Measurements from ENCODE around the gene GGPS1. TPM values are rescaled to one million over a fixed set of nuclear protein-coding genes. Genes with fewer than 3 reads are reported as not detected.
"Not testable (repeated sequence)": the region's sequence is repeated elsewhere in the genome, so short reads cannot be mapped to it uniquely, and the experiment has no call there.

Gene GGPS1
- total RNA-seq, 2 experiments from 2014 or later: 28.9 to 29.4 TPM

DNA sequence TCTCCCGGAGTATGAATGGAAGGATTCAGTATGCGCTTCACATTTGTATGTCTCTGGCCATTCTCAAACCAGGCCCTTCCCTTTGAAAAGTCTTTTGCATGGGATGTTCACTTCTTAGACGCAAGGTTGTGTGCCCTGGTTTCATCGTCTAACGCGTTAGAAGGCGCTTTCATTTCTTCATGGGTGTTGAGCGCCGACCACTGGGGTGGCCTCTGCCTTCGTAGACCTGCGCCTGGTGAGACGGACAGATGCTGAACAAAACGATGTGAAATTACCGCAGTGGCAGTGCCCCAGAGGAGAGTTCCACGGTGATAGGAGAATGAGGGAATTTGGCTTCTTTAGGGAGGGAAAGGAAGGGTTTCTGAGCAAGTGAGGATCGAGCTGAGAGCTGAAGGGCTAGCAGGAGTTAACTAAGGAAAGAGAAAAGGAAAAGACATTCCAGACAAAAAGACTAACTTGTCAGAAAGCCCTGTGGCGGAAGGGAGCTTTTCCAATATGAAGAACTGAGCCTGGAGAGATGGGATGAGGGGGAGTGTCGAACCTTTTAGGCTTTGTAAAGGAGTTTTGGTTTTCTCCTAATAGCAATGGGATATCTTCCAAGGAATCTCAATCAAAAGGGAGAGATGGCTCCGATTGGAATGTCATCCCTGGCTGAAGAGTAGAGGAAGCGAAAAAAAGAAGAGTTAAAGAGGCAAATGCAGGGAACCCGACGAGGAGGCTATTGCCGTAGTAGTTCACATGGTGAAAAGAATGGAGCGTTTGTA lies 951 bp downstream of the GGPS1 start:
- POLR2A ChIA-PET: interaction anchor here (0.7 to 1.8 kb wide), 3 partner anchors 15 to 176 kb away, joined by 3 to 5 read pairs (median 4); partner anchors contain the start of gene B3GALNT2
- CTCF ChIA-PET: interaction anchor here (0.9 to 1.1 kb wide), 5 partner anchors 28 to 175 kb away, joined by 3 to 4 read pairs (median 3); partner anchors contain the start of gene B3GALNT2

- ChIA-PET POLR2A (no interaction called here), CTCF (no interaction called here)
Measured at GRCh38 chr1:235330918-235331285, 2.5 kb downstream of the GGPS1 start.

DNA sequence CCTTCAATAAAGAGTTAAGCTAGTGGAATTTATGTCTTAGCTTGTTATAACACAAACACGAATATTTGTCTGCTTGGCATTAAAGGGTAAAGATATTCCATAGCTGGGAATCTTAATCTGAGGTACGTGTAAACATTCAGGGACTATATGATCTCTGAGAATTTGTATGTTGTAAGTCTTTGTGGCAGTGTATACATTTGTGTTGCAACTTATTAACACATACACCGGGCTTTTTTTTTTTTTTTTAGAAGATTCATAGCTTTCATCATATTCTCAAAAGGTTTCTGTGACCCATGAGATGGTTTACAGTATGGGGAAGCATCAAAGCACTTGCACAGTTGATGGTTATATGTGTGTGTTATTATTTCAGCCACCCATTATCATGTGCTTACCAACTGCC lies 3.0 kb downstream of the GGPS1 start:
- ChIA-PET CTCF (no interaction called here), POLR2A (no interaction called here)

GRCh38 chr1:235336903-235337302 lies 8.5 kb downstream of the GGPS1 start:
- ChIA-PET CTCF (interaction anchor here (0.6 kb wide), 1 partner anchor 79 kb away, joined by 3 read pairs; no protein-coding TSS in a partner anchor), POLR2A (no interaction called here)

DNA sequence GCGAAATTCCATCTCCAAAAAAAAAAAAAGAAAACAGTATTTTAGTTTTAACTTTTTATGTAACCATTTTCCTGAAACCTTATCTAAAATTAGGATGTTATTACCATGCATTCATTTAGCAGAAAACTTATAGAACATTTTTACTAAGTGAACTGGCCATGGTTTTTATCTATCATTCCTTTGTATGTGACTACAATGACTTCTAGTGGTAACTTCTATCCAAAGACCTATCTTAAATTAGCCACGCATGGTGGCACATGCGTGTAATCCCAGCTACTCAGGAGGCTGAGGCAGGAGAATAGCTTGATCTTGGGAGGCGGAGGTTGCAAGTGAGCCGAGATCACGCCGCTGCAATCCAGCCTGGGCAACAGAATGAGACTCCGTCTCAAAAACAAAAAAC lies 11.4 kb downstream of the GGPS1 start:
- ChIA-PET CTCF (interaction anchor here (0.6 kb wide), 1 partner anchor 143 kb away, joined by 3 read pairs; no protein-coding TSS in a partner anchor), POLR2A (no interaction called here)

DNA sequence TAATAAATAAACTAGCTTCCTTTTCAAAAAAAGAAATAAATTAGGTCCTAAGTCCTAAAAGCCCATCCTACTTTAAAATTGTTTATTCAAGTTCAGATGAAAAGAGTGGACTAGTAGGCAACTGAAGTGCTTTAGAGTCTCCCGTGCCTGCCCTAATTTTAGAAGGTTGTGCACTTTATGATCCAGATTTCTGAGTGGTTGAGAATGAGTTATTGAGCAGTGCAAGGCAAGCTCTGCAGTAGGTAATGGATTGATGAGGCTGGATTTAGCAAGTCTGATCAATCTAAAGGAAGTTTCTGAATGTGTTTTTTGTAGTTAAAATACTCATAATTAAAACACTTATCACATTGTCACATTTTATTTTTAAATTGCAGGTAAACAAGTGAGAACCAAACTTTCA lies 13.0 kb downstream of the GGPS1 start:
- ChIA-PET CTCF (no interaction called here), POLR2A (no interaction called here)

DNA sequence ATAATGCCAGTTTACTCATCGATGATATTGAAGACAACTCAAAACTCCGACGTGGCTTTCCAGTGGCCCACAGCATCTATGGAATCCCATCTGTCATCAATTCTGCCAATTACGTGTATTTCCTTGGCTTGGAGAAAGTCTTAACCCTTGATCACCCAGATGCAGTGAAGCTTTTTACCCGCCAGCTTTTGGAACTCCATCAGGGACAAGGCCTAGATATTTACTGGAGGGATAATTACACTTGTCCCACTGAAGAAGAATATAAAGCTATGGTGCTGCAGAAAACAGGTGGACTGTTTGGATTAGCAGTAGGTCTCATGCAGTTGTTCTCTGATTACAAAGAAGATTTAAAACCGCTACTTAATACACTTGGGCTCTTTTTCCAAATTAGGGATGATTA lies 13.7 kb downstream of the GGPS1 start:
- ChIA-PET POLR2A (no interaction called here), CTCF (no interaction called here)

- POLR2A ChIA-PET: no interaction called here
- CTCF ChIA-PET: no interaction called here
Measured at GRCh38 chr1:235342471-235342870, 14.1 kb downstream of the GGPS1 start.

- ChIA-PET CTCF (no interaction called here), POLR2A (no interaction called here)
Measured at GRCh38 chr1:235343726-235344125, 15.4 kb downstream of the GGPS1 start.

DNA sequence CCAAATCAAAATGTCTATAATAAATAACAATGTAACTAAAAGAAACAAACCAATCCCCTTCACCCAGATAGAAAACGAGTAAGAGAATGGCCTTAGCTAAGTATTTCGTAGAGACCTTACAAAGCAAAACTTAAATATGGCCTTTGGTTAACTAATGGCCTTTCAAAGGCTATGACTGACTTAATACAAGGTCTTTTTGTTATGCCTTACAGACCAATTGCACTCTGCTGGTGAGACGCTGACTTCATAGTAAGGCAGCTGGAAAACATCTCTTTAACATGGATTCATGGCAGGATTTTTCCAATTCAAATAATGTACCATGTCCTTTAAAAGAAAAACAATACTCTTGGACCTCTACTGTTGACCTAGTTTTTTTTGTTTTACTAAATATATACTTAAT lies 23.1 kb downstream of the GGPS1 start:
- ChIA-PET CTCF (no interaction called here), POLR2A (no interaction called here)

- ChIA-PET CTCF (no interaction called here), POLR2A (no interaction called here)
Measured at GRCh38 chr1:235351898-235352297, 23.5 kb downstream of the GGPS1 start.

GRCh38 chr1:235357485-235358373 lies 29.4 kb downstream of the GGPS1 start:
- ChIA-PET POLR2A (no interaction called here), CTCF (interaction anchor here (1.4 kb wide), 1 partner anchor 59 kb away, joined by 4 read pairs; no protein-coding TSS in a partner anchor)

DNA sequence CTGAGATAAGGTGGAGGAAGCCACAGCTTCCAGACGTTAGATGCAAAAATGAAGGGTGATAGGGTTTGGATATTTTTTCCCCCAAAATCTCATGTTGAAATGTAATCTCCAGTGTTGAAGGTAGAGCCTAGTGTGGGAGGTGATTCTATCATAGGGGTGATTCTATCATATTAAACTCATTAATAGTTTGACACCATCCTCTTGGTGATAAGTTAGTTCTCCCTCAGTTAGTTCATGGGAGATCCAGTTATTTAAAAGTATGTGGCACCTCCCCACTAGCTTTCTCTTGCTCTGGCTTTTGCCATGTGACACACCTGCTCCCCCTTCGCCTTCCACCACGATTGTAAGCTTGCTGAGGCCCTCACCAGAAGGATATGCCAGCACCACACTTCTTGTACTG lies 30.5 kb downstream of the GGPS1 start:
- CTCF ChIA-PET: interaction anchor here (1.4 kb wide), 1 partner anchor 58 kb away, joined by 4 read pairs; no protein-coding TSS in a partner anchor
- POLR2A ChIA-PET: no interaction called here

DNA sequence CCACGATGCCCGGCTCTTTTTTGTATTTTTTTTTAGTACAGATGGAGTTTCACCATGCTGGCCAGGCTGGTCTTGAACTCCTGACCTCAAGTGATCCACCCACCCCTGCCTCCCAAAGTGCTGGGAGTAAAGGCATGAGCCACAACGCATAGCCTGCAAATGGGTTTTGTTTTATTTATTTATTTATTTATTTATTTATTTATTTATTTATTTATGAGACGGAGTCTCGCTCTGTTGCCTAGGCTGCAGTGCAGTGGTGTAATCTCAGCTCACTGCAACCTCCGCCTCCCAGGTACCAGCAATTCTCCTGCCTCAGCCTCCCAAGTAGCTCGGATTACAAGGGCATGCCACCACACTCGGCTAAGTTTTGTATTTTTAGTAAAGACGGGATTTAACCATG lies 35.8 kb downstream of the GGPS1 start:
- POLR2A ChIA-PET: not testable (repeated sequence)
- CTCF ChIA-PET: interaction anchor here (0.6 kb wide), 1 partner anchor 866 kb away, joined by 4 read pairs; no protein-coding TSS in a partner anchor

DNA sequence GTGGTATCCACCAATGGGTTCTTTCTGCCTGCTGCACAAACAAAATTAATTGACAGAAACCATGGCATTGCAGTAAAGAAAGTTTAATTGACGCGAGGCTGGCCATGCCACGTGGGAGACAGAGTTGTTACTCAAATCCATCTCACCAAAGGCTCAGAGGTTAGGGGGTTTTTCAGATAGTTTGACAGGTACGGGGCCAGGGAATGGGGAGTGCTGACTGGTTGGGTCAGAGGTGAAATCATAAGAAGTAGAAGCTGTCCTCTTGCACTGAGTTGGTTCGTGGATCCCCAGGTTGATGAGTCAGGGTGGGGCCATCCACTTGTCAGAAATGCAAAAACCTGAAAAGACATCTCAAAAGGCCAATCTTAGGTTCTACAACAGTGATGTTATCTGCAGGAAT lies 37.9 kb downstream of the GGPS1 start:
- CTCF ChIA-PET: interaction anchor here (0.9 kb wide), 1 partner anchor 113 kb away, joined by 3 read pairs; no protein-coding TSS in a partner anchor
- POLR2A ChIA-PET: interaction anchor here (0.6 kb wide), 1 partner anchor 221 kb away, joined by 3 read pairs; no protein-coding TSS in a partner anchor

GRCh38 chr1:235367000-235367908 lies 38.9 kb downstream of the GGPS1 start, which contains the start of gene TBCE:
TBCE (plus strand) TSS chr1:235367427; CDS start chr1:235380050, 12,623 bp downstream.
- ChIA-PET POLR2A (interaction anchor here (0.6 to 1.0 kb wide), 2 partner anchors 39 to 222 kb away, joined by 3 read pairs; partner anchors contain the start of gene GGPS1), CTCF (interaction anchor here (1.0 kb wide), 1 partner anchor 42 kb away, joined by 3 read pairs; no protein-coding TSS in a partner anchor)

- ChIA-PET POLR2A (no interaction called here), CTCF (no interaction called here)
Measured at GRCh38 chr1:235368428-235368827, 40.1 kb downstream of the GGPS1 start.

DNA sequence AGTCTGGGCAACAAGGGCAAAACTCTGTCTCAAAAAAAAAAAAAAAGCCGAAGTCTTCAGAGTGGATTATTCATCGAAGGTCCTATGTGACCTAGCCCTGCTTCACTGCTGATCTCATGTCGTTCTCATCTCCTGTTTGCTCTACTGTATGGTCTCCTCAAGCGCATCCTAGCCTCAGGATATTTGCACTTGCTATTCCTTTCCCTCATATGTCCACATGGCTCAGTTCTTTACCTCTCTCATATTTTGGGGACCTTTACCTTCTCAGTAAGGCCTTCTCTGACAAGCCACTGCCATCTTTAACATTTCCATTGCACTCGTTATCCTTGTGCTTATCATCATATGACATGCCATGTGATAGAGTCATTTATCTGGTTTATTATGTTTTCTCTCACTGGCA lies 41.4 kb downstream of the GGPS1 start:
- CTCF ChIA-PET: no interaction called here
- POLR2A ChIA-PET: no interaction called here

DNA sequence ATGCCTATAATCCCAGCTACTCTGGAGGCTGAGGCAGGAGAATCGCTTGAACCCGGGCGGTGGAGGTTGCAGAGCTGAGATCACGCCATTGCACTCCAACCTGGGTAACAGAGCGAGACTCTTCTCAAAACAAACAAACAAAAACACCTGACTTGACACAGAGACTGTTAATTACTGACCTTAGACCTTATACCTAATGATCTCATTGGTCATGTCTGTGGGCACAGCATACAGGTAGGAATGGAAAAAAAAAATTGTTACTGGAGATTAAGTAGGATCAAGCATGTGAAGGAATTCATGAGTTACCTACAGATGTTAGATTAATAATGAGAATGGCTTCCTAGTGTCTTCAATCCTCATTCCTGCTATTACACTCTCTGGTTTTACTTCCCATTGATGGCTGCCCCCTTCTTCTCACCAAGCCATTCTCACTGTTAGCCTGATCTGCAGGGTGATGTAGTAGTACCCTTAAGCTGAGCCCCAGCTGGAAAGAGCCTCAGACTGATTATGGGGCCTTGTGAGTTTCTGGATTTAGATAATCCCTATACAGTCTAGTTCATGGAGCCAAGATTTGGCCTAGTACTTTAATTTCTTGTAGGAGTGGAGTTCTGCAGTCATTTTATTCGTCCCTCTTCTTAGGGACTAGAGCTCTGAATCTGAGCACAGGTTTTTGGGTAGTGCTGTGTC lies 47.7 kb downstream of the GGPS1 start:
- CTCF ChIA-PET: no interaction called here
- POLR2A ChIA-PET: no interaction called here

All from activated CD8-positive, alpha-beta memory T cell treated with anti-CD3 and anti-CD28 coated beads for 36 hours (primary cell).